ENCODE data around the gene GLRX2. TPM values are rescaled to one million over a fixed set of nuclear protein-coding genes. Genes with fewer than 3 reads are reported as not detected.

The GLRX2 gene
- total and polyA plus RNA-seq, 12 donors = 27.6 to 64.9 (median 33.5) TPM

GRCh38 chr1:193111641-193112090 lies 6.5 kb upstream of the GLRX2 start:
- Histone ChIP-seq H3K4me3 (no peak overlapping the region), H3K27ac (peak overlapping the region in 1 of 10 donors; percentile 7), H3K36me3 (no peaks in the 10 kb centered on the region), H3K9me3 (no peaks in the 10 kb centered on the region), H3K27me3 (no peaks in the 10 kb centered on the region), H3K4me1 (peaks cover 0 to 23% (median 6%) of the 10 kb centered on the region in 9 donors)
- peak in 1 of 2 donors; percentile 32 for DNase-seq
- intact Hi-C loops (cut with DNase I) = no loop called here
- TF ChIP-seq, protein P1, sequence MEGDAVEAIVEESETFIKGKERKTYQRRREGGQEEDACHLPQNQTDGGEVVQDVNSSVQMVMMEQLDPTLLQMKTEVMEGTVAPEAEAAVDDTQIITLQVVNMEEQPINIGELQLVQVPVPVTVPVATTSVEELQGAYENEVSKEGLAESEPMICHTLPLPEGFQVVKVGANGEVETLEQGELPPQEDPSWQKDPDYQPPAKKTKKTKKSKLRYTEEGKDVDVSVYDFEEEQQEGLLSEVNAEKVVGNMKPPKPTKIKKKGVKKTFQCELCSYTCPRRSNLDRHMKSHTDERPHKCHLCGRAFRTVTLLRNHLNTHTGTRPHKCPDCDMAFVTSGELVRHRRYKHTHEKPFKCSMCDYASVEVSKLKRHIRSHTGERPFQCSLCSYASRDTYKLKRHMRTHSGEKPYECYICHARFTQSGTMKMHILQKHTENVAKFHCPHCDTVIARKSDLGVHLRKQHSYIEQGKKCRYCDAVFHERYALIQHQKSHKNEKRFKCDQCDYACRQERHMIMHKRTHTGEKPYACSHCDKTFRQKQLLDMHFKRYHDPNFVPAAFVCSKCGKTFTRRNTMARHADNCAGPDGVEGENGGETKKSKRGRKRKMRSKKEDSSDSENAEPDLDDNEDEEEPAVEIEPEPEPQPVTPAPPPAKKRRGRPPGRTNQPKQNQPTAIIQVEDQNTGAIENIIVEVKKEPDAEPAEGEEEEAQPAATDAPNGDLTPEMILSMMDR (IDR thresholded peaks at IDR 0.05) = no peak
- WGBS, 2 donors = 33 to 40% methylated on average over 6 of the region's 6 CpGs
- ATAC-seq = peak; percentile 37 to 72 (median 54)

GRCh38 chr1:193110864-193111263 lies 5.7 kb upstream of the GLRX2 start:
- H3K27ac ChIP-seq = no peak overlapping the region
- TF ChIP-seq, protein P1 (IDR thresholded peaks at IDR 0.05) = no peak
- 87 to 90% methylated on average over 3 of the region's 3 CpGs for WGBS, 2 donors
- ATAC-seq (no peak), DNase-seq (no peak)
- no peak overlapping the region for H3K4me3 ChIP-seq
- H3K4me1 ChIP-seq = peaks cover 0 to 24% (median 6%) of the 10 kb centered on the region in 9 donors
- no peaks in the 10 kb centered on the region for H3K9me3 ChIP-seq
- H3K36me3 ChIP-seq = no peaks in the 10 kb centered on the region
- no peaks in the 10 kb centered on the region for H3K27me3 ChIP-seq
- intact Hi-C loops (cut with DNase I) = no loop called here

GRCh38 chr1:193110246-193110645 lies 5.0 kb upstream of the GLRX2 start:
- Histone ChIP-seq H3K9me3 (no peaks in the 10 kb centered on the region), H3K4me1 (peaks cover 0 to 21% (median 6%) of the 10 kb centered on the region in 9 donors), H3K27ac (no peak overlapping the region), H3K36me3 (no peaks in the 10 kb centered on the region), H3K27me3 (no peaks in the 10 kb centered on the region), H3K4me3 (no peak overlapping the region)
- no peak for ATAC-seq
- DNase-seq = no peak
- WGBS, 2 donors = 93 to 95% methylated on average over 1 of the region's 1 CpG
- TF ChIP-seq, protein P1 (IDR thresholded peaks at IDR 0.05) = no peak
- intact Hi-C loops (cut with DNase I) = no loop called here

- intact Hi-C loops (cut with DNase I) = loop anchor here in 1 of 10 donors (10.0 kb wide), 1 partner anchor 635 kb away; no protein-coding TSS in a partner anchor
- Histone ChIP-seq H3K4me3 (no peak overlapping the region), H3K27me3 (no peaks in the 10 kb centered on the region), H3K36me3 (no peaks in the 10 kb centered on the region), H3K9me3 (no peaks in the 10 kb centered on the region), H3K4me1 (peaks cover 0 to 19% (median 6%) of the 10 kb centered on the region in 9 donors), H3K27ac (no peak overlapping the region)
- WGBS, 2 donors = 91 to 93% methylated on average over 1 of the region's 1 CpG
- DNase-seq (no peak), ATAC-seq (no peak)
- TF ChIP-seq, protein P1 (IDR thresholded peaks at IDR 0.05) = no peak
Measured at GRCh38 chr1:193109619-193110018, 4.4 kb upstream of the GLRX2 start.

Measured in heart right ventricle (tissue), 16 donors.